ENCODE measurements around the gene LCP1. TPM values are rescaled to one million over a fixed set of nuclear protein-coding genes. Genes with fewer than 3 reads are reported as not detected.
A peak's percentile ranks its signal among the peaks of the same experiment; 100 is the strongest.

LCP1 gene
- total and polyA plus RNA-seq, 2 of the 13 experiments (the other 11 are each of a cell fraction or from before 2014, with no cell fraction given): 1.6 TPM

DNA sequence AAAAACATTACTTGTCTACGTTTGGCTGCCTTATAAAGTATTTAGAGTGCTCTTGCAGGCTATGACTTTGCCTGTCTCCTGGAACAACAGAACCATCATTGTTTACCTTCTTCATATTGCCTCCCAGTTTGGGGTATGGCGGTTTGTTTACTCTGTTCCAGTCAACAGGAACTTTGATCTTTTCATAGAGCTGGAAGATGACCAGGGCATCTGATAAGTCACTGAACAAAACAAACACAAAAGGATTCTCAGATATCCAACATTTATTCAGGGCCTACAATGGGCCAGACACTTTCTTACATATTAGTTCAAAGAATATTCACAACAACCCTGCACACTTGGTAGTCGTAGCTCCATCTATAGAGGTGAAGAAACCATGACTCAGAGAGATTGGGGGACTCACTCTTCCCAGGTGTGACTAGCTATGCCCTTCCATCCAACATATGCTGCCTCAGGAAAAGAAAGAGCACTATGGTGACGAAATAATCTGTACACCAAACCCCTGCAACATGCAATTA lies 38.7 kb downstream of the LCP1 start (continued):
- TF ChIP-seq, protein P1, sequence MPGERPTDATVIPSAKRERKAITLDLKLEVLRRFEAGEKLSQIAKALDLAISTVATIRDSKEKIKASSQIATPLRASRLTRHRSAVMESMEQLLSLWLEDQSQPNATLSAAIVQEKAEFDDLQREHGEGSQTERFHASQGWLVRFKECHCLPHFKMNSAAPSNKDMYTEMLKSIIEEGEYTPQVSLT (CRISPR knock-in tag; IDR thresholded peaks at IDR 0.05; ENCODE audit: borderline replicate concordance, low read depth): no peak
- TF ChIP-seq HMG20B (CRISPR knock-in tag; conservative IDR thresholded peaks at IDR 0.05) (peak; percentile 78), ZBTB49 (CRISPR knock-in tag; IDR thresholded peaks at IDR 0.05; ENCODE audit: borderline replicate concordance) (no peak), CREM (IDR thresholded peaks at IDR 0.05) (peak; percentile 87), CREM (CRISPR knock-in tag; IDR thresholded peaks at IDR 0.05) (no peak), ZNF790 (CRISPR knock-in tag; IDR thresholded peaks at IDR 0.05; ENCODE audit: borderline replicate concordance) (no peak), ZKSCAN8 (CRISPR knock-in tag; IDR thresholded peaks at IDR 0.05; ENCODE audit: borderline replicate concordance) (0 out of 2 replicates have a peak, but pooled peaks have one; percentile 32), ZNF205 (CRISPR knock-in tag; IDR thresholded peaks at IDR 0.05) (peak; percentile 54), KLF11 (CRISPR knock-in tag; IDR thresholded peaks at IDR 0.05) (peak; percentile 75; the same call in 1 of the 2 replicates), ZNF646 (CRISPR knock-in tag; IDR thresholded peaks at IDR 0.05) (no peak), BCL6 (CRISPR knock-in tag; IDR thresholded peaks at IDR 0.05) (peak; percentile 92), ZBTB3 (CRISPR knock-in tag; IDR thresholded peaks at IDR 0.05; ENCODE audit: borderline replicate concordance, low read depth) (no peak), BRD4 (CRISPR knock-in tag; IDR thresholded peaks at IDR 0.05) (no peak), MEF2D (CRISPR knock-in tag; IDR thresholded peaks at IDR 0.05) (peak; percentile 72; the same call in 1 of the 2 replicates), CHD4 (IDR thresholded peaks at IDR 0.05; ENCODE audit: borderline replicate concordance, low read length) (no peak)
- TF ChIP-seq, protein P2, sequence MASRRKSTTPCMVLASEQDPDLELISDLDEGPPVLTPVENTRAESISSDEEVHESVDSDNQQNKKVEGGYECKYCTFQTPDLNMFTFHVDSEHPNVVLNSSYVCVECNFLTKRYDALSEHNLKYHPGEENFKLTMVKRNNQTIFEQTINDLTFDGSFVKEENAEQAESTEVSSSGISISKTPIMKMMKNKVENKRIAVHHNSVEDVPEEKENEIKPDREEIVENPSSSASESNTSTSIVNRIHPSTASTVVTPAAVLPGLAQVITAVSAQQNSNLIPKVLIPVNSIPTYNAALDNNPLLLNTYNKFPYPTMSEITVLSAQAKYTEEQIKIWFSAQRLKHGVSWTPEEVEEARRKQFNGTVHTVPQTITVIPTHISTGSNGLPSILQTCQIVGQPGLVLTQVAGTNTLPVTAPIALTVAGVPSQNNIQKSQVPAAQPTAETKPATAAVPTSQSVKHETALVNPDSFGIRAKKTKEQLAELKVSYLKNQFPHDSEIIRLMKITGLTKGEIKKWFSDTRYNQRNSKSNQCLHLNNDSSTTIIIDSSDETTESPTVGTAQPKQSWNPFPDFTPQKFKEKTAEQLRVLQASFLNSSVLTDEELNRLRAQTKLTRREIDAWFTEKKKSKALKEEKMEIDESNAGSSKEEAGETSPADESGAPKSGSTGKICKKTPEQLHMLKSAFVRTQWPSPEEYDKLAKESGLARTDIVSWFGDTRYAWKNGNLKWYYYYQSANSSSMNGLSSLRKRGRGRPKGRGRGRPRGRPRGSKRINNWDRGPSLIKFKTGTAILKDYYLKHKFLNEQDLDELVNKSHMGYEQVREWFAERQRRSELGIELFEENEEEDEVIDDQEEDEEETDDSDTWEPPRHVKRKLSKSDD (CRISPR knock-in tag; IDR thresholded peaks at IDR 0.05; ENCODE audit: low read depth): 0 out of 2 replicates have a peak, but pooled peaks have one; percentile 41
